GM19372 (cell line): ENCODE results near the gene SUPT6H.
A peak's percentile ranks its signal among the peaks of the same experiment; 100 is the strongest.

Experiments
- ATAC-seq: cut with Tn5 transposase; IDR thresholded peaks from one replicate; pipeline ENCODE4 v1.9.1; 2021; ENCODE audit warnings: mild to moderate bottlenecking, low read depth, moderate library complexity; ENCODE audit not compliant: unreplicated experiment

The SUPT6H gene

GRCh38 chr17:28700278-28700677 lies 38.3 kb downstream of the SUPT6H start:
- no peak for ATAC-seq

GRCh38 chr17:28700830-28701492 lies 39.0 kb downstream of the SUPT6H start:
- ATAC-seq, result no peak

GRCh38 chr17:28702026-28702751 lies 40.2 kb downstream of the SUPT6H start:
- ATAC-seq, result no peak

- ATAC-seq, result no peak
These were observed 40.7 kb downstream of the SUPT6H start for GRCh38 chr17:28702752-28703150.

GRCh38 chr17:28703552-28704218 lies 41.7 kb downstream of the SUPT6H start:
- no peak for ATAC-seq

- no peak for ATAC-seq
These were observed 42.3 kb downstream of the SUPT6H start for GRCh38 chr17:28704219-28704858.

GRCh38 chr17:28705074-28705659 lies 43.2 kb downstream of the SUPT6H start:
- no peak for ATAC-seq

- ATAC-seq, result no peak
These were observed 43.8 kb downstream of the SUPT6H start for GRCh38 chr17:28705728-28706334.

- no peak for ATAC-seq
These were observed 44.7 kb downstream of the SUPT6H start for GRCh38 chr17:28706471-28707338.

GRCh38 chr17:28707339-28707720 lies 45.3 kb downstream of the SUPT6H start:
- no peak for ATAC-seq

- peak; percentile 91 for ATAC-seq
These were observed 49.1 kb downstream of the SUPT6H start for GRCh38 chr17:28710861-28711722.

- peak; percentile 33 for ATAC-seq
These were observed 49.7 kb downstream of the SUPT6H start, which contains the start of gene PROCA1 for GRCh38 chr17:28711723-28712031. Gene PROCA1 (minus strand): TSS chr17:28711888. CDS start chr17:28711660, 228 bp downstream.

- ATAC-seq, result no peak
These were observed 50.2 kb downstream of the SUPT6H start for GRCh38 chr17:28712032-28712704.

- ATAC-seq, result no peak
These were observed 50.9 kb downstream of the SUPT6H start for GRCh38 chr17:28712705-28713415.

GRCh38 chr17:28714281-28714680 lies 52.3 kb downstream of the SUPT6H start:
- ATAC-seq, result no peak

- no peak for ATAC-seq
These were observed 53.2 kb downstream of the SUPT6H start for GRCh38 chr17:28715217-28715616.
